HG03521 (cell line): ENCODE results near the gene ARHGAP24.

Experiments
- ATAC-seq: cut with Tn5 transposase; IDR thresholded peaks from one replicate; pipeline ENCODE4 v1.9.1; 2021; ENCODE audit warnings: mild to moderate bottlenecking, moderate library complexity; ENCODE audit not compliant: unreplicated experiment

The ARHGAP24 gene

GRCh38 chr4:85772470-85772869 lies 297.5 kb downstream of the ARHGAP24 start:
- no peak for ATAC-seq

- no peak for ATAC-seq
These were observed 298.4 kb downstream of the ARHGAP24 start for GRCh38 chr4:85773372-85773771.

GRCh38 chr4:85774000-85774399 lies 299.1 kb downstream of the ARHGAP24 start:
- no peak for ATAC-seq

- ATAC-seq, result no peak
These were observed 299.5 kb downstream of the ARHGAP24 start for GRCh38 chr4:85774489-85774888.

GRCh38 chr4:85776096-85776495 lies 301.1 kb downstream of the ARHGAP24 start:
- no peak for ATAC-seq

- ATAC-seq, result no peak
These were observed 301.6 kb downstream of the ARHGAP24 start for GRCh38 chr4:85776579-85776978.

- peak; percentile 81 for ATAC-seq
These were observed 303.1 kb downstream of the ARHGAP24 start for GRCh38 chr4:85777908-85778631.

GRCh38 chr4:85778632-85779131 lies 303.7 kb downstream of the ARHGAP24 start:
- ATAC-seq, result peak; percentile 76

GRCh38 chr4:85779165-85779564 lies 304.2 kb downstream of the ARHGAP24 start:
- ATAC-seq, result no peak

- ATAC-seq, result no peak
These were observed 305.7 kb downstream of the ARHGAP24 start for GRCh38 chr4:85780664-85781063.

- no peak for ATAC-seq
These were observed 308.5 kb downstream of the ARHGAP24 start for GRCh38 chr4:85783483-85783882.

GRCh38 chr4:85783900-85784299 lies 308.9 kb downstream of the ARHGAP24 start:
- ATAC-seq, result no peak

GRCh38 chr4:85784348-85784747 lies 309.4 kb downstream of the ARHGAP24 start:
- no peak for ATAC-seq

- no peak for ATAC-seq
These were observed 310.0 kb downstream of the ARHGAP24 start for GRCh38 chr4:85784947-85785346.

GRCh38 chr4:85787133-85787532 lies 312.2 kb downstream of the ARHGAP24 start:
- no peak for ATAC-seq

- no peak for ATAC-seq
These were observed 313.7 kb downstream of the ARHGAP24 start for GRCh38 chr4:85788604-85789003.

GRCh38 chr4:85789241-85789640 lies 314.3 kb downstream of the ARHGAP24 start:
- ATAC-seq, result no peak

- ATAC-seq, result no peak
These were observed 315.6 kb downstream of the ARHGAP24 start for GRCh38 chr4:85790582-85790981.

- ATAC-seq, result no peak
These were observed 317.7 kb downstream of the ARHGAP24 start for GRCh38 chr4:85792376-85793232.

- no peak for ATAC-seq
These were observed 318.3 kb downstream of the ARHGAP24 start for GRCh38 chr4:85793233-85793585.

- no peak for ATAC-seq
These were observed 323.2 kb downstream of the ARHGAP24 start for GRCh38 chr4:85798012-85798770.
